OCI-LY3 (cell line): ENCODE results near the gene CAB39.

Source experiments
- CTCF ChIP-seq: fragments of 200-600, 300-600 bp; sonication (generic); IDR thresholded peaks from 2 replicates; pipeline ENCODE4 v1.5.1; 2014; ENCODE audit warnings: antibody characterized with exemption, low read length, low read depth
- EZH2phosphoT487 ChIP-seq: fragments of 200-600 bp; shearing (Covaris generic); IDR thresholded peaks from 2 replicates; pipeline ENCODE4 v1.6.1; 2018; ENCODE audit warnings: antibody characterized with exemption, mixed run types, low read depth

- TF ChIP-seq CTCF (no peak), EZH2phosphoT487 (no peak)
Measured at GRCh38 chr2:230828272-230828961, 115.8 kb downstream of the CAB39 start.
